GM21526 (cell line): Measurements from ENCODE around the gene NOCT.
"Not testable (repeated sequence)": the region's sequence is repeated elsewhere in the genome, so short reads cannot be mapped to it uniquely, and the experiment has no call there.

Source experiments
- ATAC-seq: cut with Tn5 transposase; IDR thresholded peaks from one replicate; pipeline ENCODE4 v1.9.1; 2021; ENCODE audit warnings: moderate library complexity; ENCODE audit not compliant: unreplicated experiment, low FRiP score

NOCT gene

DNA sequence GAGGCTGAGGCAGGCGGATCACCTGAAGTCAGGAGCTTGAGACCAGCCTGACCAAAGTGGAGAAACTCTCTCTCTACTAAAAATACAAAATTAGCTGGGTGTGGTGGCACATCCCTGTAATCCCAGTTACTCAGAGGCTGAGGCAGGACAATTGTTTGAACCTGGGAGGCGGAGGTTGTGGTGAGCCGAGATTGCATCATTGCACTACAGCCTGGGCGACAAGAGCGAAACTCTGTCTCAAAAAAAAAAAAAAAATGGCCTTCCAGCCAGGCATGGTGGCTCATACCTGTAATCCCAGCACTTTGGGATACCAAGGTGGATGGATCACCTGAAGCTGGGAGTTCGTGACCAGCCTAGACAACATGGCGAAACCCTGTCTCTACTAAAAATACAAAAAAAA, 7.3 kb upstream of the NOCT start:
- not testable (repeated sequence) for ATAC-seq

DNA sequence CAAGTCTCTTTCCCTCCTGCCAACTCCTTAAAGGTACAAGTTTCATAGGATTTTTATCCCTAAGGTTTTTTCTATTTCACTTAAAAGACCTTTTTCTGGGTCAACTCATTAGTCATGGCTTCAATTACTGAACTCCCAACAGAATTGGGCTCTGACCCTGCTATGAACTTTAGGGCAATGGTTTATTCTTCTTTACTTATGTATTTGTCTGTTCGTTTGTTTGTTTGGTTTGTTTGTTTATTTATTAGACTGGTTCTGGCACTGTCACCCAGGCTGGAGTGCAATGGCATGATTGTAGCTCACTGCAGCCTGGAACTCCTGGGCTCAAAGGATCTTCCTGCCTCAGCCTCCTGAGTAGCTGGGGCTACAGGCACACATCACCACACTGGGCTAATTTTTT, 5.9 kb upstream of the NOCT start:
- ATAC-seq, result no peak

DNA sequence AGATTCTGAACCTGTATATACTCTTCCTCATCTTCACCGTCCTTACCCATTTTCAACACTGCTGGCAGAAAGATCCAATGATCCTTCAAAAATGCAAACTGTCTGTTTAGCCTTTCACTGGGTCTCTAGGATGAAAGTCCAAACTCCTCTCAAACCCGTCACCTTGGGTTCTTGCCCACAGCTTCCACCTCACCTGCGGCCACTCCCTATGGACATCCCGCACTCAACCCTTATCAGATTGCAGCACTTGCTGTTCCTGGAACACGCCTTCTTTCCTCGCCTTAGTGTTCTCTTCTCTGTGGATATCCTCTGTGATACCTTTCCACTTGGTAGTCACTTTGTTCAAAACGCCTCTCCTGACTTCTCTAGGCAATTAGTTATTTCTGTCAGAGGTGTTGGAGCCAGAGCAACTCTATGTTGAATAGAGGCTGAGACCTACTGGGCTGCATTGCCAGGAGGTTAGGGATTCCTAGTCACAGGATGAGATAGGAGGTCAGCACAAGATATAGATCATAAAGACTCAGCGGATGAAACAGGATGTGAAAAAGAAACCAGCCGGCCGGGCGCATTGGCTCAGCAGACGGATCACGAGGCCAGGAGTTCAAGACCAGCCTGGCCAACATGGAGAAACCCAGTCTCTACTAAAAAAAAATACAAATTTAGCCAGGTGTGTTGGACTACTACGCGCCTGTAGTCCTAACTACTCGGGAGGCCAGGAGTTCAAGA, 4.2 kb upstream of the NOCT start:
- ATAC-seq, result no peak

DNA sequence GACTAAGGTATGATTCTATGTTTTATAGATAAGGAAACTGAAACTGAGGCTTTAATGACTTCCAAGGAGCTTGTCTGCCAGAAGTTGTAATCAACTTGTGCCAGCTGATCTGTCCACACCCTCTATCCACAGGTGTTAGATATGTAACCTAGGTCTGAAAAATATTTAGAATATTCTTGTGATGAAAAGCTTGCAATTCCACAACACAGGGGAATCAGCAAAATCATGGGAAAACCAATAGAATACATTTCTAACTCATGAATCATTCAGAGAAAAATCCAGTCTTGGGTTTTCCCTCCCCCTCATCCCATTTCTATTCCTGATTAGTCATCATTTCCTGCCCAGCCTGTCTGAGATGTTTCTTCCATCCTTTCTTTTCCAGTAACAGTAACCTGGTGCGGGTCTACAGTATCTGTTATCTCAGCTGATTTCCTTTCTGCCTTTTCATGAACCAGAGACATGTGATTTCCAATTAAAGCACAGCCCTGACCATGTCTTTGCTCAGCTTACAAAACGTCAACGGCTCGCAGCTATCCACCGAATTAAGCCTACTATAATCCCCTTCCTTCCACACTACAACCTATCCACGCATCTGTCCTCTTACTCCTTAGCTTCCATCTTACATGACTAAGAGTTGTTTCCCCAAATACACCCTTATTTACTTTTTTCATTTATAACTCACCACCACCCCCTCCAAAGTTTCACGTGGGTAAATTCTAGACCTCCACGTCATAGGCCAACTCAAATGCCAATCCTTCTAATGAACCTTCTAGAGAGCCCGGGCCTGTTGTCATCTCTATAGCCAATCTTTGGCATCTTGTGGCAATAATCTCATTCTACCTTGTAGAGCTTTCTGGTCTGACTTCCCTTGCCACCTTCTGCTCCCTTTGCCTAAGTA, 961 bp upstream of the NOCT start:
- ATAC-seq, result peak; percentile 2

DNA sequence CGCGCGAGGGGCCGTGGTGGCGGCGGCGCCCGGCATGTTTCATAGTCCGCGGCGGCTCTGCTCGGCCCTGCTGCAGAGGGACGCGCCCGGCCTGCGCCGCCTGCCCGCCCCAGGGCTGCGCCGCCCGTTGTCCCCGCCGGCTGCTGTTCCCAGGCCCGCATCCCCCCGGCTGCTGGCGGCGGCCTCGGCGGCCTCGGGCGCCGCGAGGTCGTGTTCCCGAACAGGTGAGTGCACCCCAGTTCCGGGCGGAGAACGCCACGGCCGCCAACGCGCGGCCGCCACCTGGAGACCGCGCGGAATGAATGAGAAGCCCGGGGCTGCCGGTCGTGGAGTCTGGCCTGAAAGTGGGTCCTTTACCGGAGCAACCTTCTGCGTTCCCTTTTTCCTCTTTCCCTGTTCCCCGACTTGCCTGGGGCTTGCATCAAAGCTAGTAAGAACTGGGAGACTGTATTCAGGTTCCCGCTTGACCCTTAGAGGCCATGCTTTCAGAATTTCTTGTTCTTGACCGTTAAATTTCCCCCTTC, 429 bp downstream of the NOCT start:
- ATAC-seq, result peak; percentile 37

DNA sequence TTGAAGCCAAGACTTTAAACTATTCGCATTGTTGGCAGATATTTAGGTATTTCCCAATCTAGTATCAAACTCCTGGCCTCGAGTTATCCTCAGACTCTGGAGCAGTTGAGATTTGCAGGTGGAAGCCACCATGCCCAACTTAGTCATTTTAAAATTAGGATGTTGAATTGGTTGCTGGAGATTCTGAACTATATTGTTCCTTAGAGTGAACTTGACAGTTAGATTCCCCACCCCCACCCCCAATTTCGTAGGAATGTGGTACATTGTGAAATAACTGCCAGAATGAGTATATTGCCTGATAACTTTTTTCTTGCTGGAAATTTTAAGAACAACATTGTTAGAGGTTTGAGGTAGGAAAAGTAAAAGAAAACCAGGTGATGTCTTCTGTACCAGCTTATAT, 2.3 kb downstream of the NOCT start:
- no peak for ATAC-seq

DNA sequence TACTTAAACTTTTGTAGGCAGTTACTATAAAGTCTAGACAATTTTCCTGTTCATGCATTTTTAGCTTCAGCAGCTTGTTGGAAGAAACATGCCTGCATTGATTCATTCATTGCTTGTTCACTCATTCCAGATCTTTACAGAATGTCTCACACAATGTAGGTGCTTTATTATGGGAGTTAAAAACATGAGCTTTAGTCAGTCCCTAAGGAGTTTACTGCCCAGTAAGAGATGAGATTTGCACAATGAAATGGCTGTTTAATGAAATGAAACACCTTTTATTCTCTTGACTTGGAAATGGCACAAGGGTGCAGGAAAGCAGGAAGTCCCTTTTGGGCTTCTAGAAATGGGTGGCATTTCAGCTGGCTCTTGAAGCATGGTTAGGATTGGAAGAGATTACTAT, 2.9 kb downstream of the NOCT start:
- ATAC-seq, result no peak

DNA sequence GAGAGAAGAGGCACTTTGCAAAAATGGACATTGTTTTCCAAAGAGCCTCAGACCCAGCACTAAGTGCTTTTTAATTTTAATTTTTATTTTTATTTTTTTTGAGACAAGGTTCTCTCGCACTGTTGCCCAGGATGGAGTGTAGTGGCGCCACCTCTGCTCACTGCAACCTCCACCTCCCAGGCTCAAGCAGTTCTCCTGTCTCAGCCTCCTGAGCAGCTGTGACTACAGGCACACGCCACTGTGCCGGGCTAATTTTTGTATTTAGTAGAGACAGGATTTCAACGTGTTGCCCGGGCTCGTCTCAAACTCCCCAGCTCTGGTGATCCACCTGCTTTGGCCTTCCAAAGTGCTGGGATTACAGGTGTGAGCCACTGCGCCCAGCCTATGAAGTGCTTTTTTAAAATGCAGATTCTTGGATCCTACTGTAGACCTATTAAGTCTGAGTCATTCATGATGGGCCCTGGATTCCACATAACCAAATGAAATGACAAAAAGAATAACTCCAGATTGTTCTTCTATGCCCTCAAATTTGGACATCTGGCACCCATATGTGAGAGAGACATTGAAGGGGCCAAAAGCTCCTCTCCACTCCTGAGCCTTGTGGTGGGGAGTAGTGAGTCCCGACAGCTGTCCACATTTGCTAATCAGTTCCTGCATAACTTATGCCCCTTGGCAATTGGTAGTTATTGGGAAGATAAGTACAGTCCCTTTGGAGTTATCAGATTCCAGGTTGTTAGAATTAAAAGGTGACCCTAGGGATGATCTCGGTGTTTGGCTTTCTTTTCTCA, 3.6 kb downstream of the NOCT start:
- ATAC-seq, result no peak

DNA sequence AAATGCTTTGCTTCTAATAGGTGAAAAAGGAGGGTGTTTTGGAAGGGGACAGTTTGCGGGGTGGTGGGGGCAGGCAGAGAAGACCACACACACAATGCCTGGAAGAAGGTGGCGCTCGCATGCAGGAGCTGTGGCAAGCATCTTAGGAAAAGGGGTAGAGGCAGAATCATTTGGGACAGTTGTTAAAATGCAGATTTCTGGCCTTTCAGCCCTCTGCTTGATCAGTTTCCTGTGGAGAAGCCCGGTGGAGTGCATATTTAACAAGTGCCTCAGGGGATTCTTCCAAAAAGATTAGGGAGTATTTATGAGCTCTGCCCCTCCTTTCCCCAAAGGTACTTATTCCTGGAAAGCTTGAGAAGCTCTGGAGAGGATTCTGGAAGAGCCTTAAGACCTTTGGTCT, 4.8 kb downstream of the NOCT start:
- no peak for ATAC-seq

DNA sequence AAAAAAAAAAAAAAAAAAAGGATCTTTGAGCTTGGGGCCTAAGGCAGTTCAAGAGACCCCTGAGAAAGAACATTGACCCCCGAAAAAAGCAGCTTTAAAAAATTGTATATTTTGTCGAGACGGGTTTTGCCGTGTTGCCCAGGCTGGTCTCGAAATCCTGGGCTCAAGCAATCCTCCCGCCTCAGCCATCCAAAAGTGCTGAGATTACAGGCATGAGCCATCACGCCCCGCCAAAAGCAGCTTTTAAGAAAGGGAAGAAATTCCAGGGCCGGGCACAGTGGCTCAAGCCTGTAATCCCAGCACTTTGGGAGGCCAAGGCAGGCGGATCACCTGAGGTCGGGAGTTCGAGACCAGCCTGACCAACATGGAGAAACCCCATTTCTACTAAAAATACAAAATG, 5.5 kb downstream of the NOCT start:
- not testable (repeated sequence) for ATAC-seq

DNA sequence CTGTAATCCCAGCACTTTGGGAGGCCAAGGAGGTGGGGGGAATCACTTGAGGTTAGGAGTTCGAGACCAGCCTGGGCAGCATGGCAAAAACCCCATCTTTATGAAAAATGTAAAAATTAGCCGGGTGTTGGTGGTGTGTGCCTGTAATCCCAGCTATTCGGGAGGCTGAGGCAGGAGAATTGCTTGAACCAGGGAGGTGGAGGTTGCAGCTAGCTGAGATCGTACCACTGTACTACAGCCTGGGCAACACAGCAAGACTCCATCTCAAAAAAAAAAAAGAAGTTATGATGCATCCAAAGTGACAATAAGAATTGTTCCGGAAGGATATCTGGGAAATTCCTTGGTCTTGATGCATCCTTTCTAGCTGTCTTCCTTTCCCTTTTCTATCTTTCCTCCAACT, 7.3 kb downstream of the NOCT start:
- ATAC-seq, result no peak

DNA sequence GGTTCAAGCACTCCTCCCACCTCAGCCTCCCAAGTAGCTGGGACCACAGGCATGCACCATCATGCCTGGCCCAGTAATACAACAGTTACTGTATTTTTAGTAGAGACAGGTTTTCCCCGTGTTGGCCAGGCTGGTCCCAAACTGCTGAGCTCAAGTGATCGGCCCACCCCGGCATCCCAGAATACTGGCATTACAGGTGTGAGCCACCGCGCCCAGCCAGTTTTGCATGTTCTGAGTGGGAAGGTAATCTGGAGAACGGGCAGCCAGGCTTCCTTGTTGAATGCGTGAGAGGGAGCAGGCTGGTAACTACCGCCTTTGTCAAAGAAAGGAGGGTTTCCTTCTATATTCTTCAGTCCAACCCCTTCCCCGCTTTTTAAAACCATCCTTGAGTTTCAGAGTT, 9.1 kb downstream of the NOCT start:
- no peak for ATAC-seq

DNA sequence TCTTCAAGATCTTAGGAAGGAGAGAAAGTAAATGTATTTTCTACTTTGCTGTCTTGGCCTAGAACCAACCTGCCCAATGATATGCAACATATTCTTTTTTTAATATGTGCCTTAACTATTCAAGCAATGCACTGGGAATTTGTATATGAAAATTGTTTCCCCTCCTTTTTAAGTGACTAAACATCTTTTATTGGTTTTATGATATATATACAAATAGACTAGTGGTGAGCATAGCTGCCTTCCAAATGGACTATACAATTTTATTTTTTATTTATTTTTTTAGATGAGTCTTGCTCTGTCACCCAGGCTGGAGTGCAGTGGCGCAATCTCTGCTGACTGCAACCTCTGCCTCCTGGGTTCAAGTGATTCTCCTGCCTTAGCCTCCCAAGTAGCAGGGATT, 10.3 kb downstream of the NOCT start:
- no peak for ATAC-seq

DNA sequence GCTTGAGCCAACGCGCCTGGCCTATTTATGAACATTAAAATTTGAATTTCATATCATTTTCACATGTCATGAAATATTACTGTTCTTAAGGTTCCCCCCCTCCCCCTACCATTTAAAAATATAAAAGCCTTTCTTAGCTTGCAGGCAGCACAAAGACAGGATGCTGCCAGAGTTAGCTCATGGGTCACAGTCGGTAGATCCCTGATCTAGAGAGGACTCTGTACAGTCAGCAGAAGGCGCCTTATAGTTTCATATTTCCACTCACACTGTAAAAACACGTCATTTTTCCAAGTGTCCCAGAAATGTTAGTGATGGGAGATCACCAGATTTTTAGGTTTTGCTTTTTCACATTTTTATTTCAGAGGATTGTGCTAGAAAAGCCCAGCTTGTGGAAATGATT, 12.2 kb downstream of the NOCT start:
- ATAC-seq, result no peak

DNA sequence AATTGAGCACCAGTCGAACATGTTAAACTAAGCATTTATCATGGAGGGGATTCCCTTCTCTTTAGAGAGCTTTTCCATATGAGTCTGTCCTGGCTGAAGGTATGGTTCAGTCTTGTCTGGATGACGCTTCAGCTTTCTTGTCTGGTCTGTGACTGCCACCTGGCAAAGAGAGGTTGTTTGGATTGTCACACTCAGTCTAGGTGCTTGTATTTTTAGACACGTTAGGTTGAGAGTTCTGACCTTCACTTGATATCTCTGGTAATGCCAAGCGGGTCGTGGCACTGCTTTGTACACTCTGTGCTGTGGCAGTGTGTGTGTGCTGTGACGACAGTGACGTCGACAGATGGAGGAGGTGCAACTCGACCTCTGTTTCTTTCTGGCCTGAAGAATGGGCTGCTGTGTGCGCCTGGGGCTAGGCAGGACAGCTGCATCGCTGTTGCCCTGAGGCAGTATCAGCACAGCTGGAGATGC, 12.6 kb downstream of the NOCT start:
- ATAC-seq, result no peak

DNA sequence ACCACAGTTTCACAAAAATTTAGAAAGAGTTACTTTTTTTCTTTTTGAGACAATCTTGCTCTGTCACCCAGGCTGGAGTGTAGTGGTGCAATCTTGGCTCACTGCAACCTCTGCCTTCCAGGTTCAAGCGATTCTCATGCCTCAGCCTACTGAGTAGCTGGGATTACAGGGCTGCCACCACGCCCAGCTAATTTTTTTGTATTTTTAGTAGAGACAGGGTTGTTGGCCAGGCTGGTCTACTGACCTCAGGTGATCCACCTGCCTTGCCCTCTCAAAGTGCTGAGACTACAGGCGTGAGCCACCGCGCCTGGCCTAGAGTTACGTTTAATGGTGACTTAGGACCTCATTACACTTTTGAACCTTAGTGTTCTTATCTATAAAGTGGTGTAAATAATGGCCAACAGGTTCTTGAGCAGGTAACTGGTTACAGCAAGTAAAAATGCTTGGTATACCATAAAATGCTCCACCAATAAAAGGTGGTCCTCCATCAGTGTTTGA, 14.3 kb downstream of the NOCT start:
- not testable (repeated sequence) for ATAC-seq

DNA sequence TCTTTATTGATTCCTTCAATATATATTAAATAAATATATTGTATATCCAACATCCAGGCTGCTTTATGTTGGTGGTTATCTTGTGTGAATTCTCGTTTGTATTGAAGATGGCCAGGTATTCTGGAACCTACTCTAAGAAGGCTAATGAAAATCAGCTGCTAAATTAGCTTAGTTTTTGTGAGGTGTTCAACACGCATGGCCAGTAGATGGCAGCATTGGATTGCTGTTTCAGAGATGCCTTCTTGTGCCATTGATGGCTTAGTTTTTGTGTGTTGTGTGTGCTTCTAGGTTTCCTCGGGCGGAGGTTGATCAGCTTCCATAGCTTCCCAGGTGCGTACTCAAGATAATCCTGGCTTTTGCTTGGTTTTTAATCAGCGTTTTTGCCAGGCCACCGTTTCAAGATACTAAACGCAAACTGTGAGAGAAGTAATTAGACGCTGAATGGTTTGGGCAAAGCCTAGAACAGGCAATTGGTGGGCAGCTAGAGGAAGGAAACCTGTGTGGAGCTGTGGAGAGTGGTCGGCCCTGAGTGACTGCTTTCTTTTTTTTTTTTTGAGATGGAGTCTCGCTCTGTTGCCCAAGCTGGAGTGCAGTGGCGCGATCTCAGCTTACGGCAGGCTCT, 15.1 kb downstream of the NOCT start:
- ATAC-seq, result no peak

DNA sequence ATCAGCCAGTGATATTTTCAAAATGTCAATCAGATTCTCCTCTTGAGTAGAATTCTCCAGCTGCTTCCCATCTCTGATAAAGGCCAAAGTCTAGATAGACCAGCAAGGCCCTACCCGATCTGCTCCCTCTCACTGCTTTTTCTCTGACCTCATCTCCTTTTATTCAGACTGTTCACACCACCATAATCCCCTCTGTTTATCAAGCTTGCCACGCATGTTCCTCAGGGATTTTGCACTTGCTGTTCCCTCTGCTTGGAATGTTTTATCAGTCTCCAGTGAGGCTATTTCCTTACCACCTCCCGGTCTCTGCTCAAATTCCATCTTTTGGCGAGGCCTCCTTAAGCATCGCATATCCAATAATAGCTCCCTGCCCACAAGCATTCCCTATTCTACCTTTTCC, 20.1 kb downstream of the NOCT start:
- ATAC-seq, result no peak

DNA sequence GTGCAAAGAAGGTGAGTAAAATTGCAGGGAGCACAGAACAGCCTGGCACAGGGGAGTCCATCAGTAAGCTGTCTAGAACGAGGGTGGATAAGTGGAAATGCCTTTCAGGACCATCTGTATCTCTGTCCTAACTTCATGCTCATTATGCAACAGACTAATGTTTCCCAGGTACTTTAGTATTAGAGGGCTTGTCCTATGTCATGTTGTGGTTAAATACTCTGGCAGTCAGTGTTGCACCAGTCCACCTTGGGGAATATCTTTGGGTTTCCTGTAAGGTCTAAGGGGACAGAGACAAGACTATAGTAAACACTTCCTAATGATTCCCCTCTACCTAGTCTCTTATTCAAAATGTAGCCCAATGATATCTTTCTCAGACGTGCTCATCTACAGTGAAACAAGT, 21.3 kb downstream of the NOCT start:
- ATAC-seq, result no peak

DNA sequence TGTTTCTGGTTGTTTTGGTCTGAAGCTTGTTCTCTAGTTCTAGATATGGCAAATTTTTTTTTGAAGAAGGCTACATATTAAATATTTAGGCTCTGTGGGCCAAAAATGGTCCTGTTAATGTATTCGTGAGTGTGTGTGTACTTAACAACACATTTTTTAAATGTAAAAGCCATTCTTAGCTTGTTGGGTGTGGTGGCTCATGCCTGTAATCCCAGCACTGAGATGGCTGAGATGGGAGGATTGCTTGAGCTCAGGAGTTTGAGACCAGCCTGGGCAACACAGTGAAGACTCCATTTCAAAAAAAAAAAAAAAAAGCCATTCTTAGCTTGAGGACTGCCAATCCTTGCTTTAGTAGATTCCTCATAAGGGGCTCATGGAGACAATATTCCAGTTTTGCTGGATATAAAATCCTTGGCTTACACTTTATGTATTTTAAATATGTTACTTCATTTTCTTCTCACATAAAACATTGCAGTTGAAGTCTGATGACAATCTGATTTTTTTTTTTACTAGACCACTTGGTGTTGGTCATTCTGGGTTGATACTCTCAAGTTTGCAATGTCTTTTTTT, 23.4 kb downstream of the NOCT start:
- no peak for ATAC-seq
